A673 (cell line): ENCODE data around the gene NAPB. TPM values are rescaled to one million over a fixed set of nuclear protein-coding genes. Genes with fewer than 3 reads are reported as not detected.

Source experiments
- BruUV-seq: library from RNA; stranded (reverse); fragments of 400-500 nt; replicated peaks from 2 replicates; lab custom pipeline; 2021; lab: Mats Ljungman, UMichigan
- CTCF ChIA-PET: fragments of 300-600 bp; sonication (Branson Sonifier 250); formaldehyde crosslinking; loops from one replicate; lab custom pipeline; 2022; ENCODE audit warnings: antibody characterized with exemption; lab: Charles Lee
- POLR2A ChIA-PET: fragments of 300-600 bp; sonication (Branson Sonifier 250); formaldehyde crosslinking; loops from one replicate; lab custom pipeline; 2022; ENCODE audit warnings: antibody characterized with exemption; ENCODE audit not compliant: low non-redundant PET; lab: Charles Lee
- DNase-seq: peaks from one replicate; pipeline ENCODE4 v3.0.0-alpha.2; 2015; ENCODE audit warnings: low spot score
- H3K27ac ChIP-seq: fragments of 200-600 bp; sonication (generic); 2 replicates; pipeline ENCODE4 v1.5.1; 2016; ENCODE audit warnings: mixed run types, low read depth, mild to moderate bottlenecking, mixed read lengths, antibody characterized with exemption, low read length; ENCODE audit not compliant: poor library complexity, severe bottlenecking
- H3K27me3 ChIP-seq: fragments of 200-600 bp; sonication (generic); replicated peaks from 2 replicates; pipeline ENCODE4 v1.6.1; 2017; ENCODE audit warnings: mixed run types, low read depth, mild to moderate bottlenecking, mixed read lengths, antibody characterized with exemption, low read length; ENCODE audit not compliant: insufficient read depth, poor library complexity
- H3K36me3 ChIP-seq: fragments of 200-600 bp; sonication (generic); 2 replicates; pipeline ENCODE4 v1.6.1; 2016; ENCODE audit warnings: mixed run types, mild to moderate bottlenecking, mixed read lengths, antibody characterized with exemption, low read length; ENCODE audit not compliant: insufficient read depth, poor library complexity, severe bottlenecking
- H3K4me1 ChIP-seq: fragments of 200-600 bp; sonication (generic); 2 replicates; pipeline ENCODE4 v1.6.1; 2017; ENCODE audit warnings: mixed run types, mild to moderate bottlenecking, mixed read lengths, antibody characterized with exemption, low read length; ENCODE audit not compliant: insufficient read depth, poor library complexity, severe bottlenecking
- H3K4me3 ChIP-seq: fragments of 200-600 bp; sonication (generic); 2 replicates; pipeline ENCODE4 v1.5.1; 2016; ENCODE audit warnings: low read depth, mixed run types, mild to moderate bottlenecking, mixed read lengths, low read length; ENCODE audit not compliant: poor library complexity, severe bottlenecking
- H3K9me3 ChIP-seq: fragments of 200-600 bp; sonication (generic); 2 replicates; pipeline ENCODE4 v1.6.1; 2016; ENCODE audit warnings: mixed run types, low read depth, mild to moderate bottlenecking, mixed read lengths, antibody characterized with exemption, low read length; ENCODE audit not compliant: poor library complexity, severe bottlenecking
- EZH2 ChIP-seq: fragments of 200-600 bp; sonication (generic); IDR thresholded peaks from 2 replicates; pipeline ENCODE4 v1.6.1; 2017; ENCODE audit warnings: borderline replicate concordance, low read depth, mild to moderate bottlenecking, mixed read lengths, antibody characterized with exemption, low read length; ENCODE audit not compliant: poor library complexity, severe bottlenecking
- intact Hi-C: fragments of 100-400 bp; cut with micrococcal nuclease; formaldehyde crosslinking; loops from one replicate; pipeline ENCODE4 v1.10.0; 2022; ENCODE audit not compliant: unreplicated experiment
- total RNA-seq: library from RNA; stranded (reverse); gene quantifications from 2 replicates; pipeline ENCODE4 v1.2.3, GENCODE V29; 2021
- TF ChIP-seq, protein P1 (sequence below): fragments of 300-800, 200-600 bp; sonication (generic); conservative IDR thresholded peaks from 2 replicates; pipeline ENCODE4 v1.5.1; 2017; ENCODE audit warnings: low read depth, mild to moderate bottlenecking, antibody characterized with exemption, low read length, moderate library complexity, mixed read lengths

Gene NAPB
- total RNA-seq, 1 experiment from 2014 or later, result 11.6 TPM

DNA sequence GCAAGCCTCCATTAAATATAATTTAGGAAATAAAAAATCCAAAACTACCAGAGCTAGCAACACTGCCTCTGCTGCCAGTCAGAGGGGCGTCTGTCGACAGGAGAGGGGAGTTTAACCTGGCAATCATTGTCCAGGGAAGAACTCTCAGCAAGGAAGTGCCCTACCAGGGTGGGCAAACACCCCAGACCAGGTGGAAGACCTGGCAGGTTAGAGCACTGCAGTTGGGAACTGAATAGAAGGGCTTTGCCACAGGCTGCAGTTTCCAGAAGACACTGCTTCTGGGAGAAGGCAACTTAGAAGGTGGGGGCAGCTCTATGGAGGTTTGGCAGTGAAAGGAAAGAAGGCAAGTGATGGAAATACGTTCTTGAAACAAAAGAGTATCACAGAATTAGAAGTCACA, 11.5 kb downstream of the NAPB start:
- BruUV-seq, result no TSS peak
- TF ChIP-seq, protein P1, sequence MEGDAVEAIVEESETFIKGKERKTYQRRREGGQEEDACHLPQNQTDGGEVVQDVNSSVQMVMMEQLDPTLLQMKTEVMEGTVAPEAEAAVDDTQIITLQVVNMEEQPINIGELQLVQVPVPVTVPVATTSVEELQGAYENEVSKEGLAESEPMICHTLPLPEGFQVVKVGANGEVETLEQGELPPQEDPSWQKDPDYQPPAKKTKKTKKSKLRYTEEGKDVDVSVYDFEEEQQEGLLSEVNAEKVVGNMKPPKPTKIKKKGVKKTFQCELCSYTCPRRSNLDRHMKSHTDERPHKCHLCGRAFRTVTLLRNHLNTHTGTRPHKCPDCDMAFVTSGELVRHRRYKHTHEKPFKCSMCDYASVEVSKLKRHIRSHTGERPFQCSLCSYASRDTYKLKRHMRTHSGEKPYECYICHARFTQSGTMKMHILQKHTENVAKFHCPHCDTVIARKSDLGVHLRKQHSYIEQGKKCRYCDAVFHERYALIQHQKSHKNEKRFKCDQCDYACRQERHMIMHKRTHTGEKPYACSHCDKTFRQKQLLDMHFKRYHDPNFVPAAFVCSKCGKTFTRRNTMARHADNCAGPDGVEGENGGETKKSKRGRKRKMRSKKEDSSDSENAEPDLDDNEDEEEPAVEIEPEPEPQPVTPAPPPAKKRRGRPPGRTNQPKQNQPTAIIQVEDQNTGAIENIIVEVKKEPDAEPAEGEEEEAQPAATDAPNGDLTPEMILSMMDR, result no peak
- TF ChIP-seq EZH2, result no peak
- no peak for DNase-seq
- Histone ChIP-seq H3K27me3 (no peaks in the 10 kb centered on the region), H3K27ac (no peak overlapping the region), H3K4me1 (peaks cover 13% of the 10 kb centered on the region), H3K9me3 (no peaks in the 10 kb centered on the region), H3K36me3 (no peaks in the 10 kb centered on the region), H3K4me3 (no peak overlapping the region)
- CTCF ChIA-PET, result no interaction called here
- POLR2A ChIA-PET, result interaction anchor here (0.7 kb wide), 1 partner anchor 10 kb away, joined by 3 read pairs; no protein-coding TSS in a partner anchor
- intact Hi-C loops, result no loop called here

DNA sequence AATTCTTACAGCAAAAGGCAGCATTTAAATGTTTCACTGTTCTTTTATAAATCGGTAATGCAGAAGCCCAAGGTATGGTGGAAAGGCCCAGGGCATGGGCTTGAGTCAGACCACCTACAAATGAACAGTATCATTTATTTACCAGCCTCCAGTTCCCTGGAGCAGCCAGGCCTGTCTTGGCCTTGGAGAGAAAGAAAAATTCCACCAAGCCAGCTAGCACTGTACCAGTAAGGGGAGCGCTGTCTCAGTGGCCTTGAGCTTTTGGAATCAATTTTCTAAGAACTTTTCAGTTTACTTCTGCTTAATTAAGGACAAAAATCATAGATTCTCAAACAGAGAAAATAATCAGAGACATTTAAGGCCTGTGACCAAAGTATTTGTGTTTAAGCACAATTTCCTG, 12.3 kb downstream of the NAPB start:
- intact Hi-C loops, result no loop called here
- TF ChIP-seq EZH2, result no peak
- TF ChIP-seq, protein P1, result no peak
- H3K4me1 ChIP-seq, result peaks cover 13% of the 10 kb centered on the region
- H3K36me3 ChIP-seq, result no peaks in the 10 kb centered on the region
- no peak for DNase-seq
- H3K27me3 ChIP-seq, result no peaks in the 10 kb centered on the region
- BruUV-seq, result no TSS peak
- H3K9me3 ChIP-seq, result no peaks in the 10 kb centered on the region
- H3K27ac ChIP-seq, result no peak overlapping the region
- H3K4me3 ChIP-seq, result no peak overlapping the region
- ChIA-PET CTCF (no interaction called here), POLR2A (no interaction called here)

DNA sequence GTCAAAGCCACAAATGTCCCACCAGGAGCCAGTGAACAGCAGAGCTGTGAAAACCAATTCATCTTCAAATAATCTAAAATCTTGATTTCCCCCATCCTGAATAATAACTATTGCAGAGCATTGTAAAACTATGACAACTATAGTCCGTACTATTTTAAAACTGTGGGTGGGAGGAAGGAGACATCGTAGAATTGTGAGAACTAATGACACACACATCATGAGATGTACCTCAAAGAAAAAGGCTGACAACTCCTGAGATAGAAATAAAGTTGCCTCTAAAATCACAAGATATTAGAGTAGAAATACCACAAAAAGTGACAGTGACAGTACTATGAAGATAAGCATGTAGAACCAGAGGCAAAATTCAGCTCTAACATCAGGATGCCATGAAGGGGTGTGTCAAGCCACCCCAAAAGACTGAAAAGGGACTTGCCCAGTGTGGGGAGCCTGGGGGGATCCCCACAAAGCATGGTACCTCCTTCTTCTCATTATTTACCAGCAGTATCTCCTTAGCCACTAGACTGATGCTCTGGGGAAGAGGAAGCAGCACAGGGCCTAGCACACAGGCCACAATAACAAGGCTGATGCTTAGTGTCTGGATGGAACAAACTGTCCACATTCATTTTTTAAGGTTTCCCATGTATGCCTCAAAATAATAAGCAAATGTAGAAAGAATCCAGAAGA, 13.4 kb downstream of the NAPB start:
- Histone ChIP-seq H3K4me3 (no peak overlapping the region), H3K27me3 (no peaks in the 10 kb centered on the region), H3K36me3 (no peaks in the 10 kb centered on the region), H3K9me3 (no peaks in the 10 kb centered on the region), H3K4me1 (peaks cover 13% of the 10 kb centered on the region), H3K27ac (no peak overlapping the region)
- intact Hi-C loops, result no loop called here
- CTCF ChIA-PET, result no interaction called here
- POLR2A ChIA-PET, result no interaction called here
- BruUV-seq, result no TSS peak
- DNase-seq, result no peak
- TF ChIP-seq, protein P1, result no peak
- no peak for TF ChIP-seq EZH2
